Measurements from ENCODE around the gene FAM162A.

GRCh38 chr3:122351612-122352011 is 32.4 kb upstream of the FAM162A start:
- TF ChIP-seq POLR2A (conservative IDR thresholded peaks at IDR 0.05): no peak
- TF ChIP-seq RAD51 (IDR thresholded peaks at IDR 0.05; ENCODE audit: borderline replicate concordance, low read depth): no peak
- TF ChIP-seq POLR2AphosphoS5 (IDR thresholded peaks at IDR 0.05; ENCODE audit: control insufficient read depth, insufficient read depth, low read depth, low read length): no peak
- TF ChIP-seq TCF7L2 (IDR thresholded peaks at IDR 0.05; ENCODE audit: low read depth, low read length): no peak
- no peak for TF ChIP-seq GABPA (tag; conservative IDR thresholded peaks at IDR 0.05; ENCODE audit: low read depth)
- no peak for TF ChIP-seq U2AF1 (optimal IDR thresholded peaks at IDR 0.05; ENCODE audit: low read depth, low read length)
- TF ChIP-seq NR2F6 (CRISPR knock-in tag; IDR thresholded peaks at IDR 0.05): no peak

Measured in K562 (cell line).